ENCODE data around the gene PHC3.

- TF ChIP-seq POLR2A (IDR thresholded peaks at IDR 0.05; ENCODE audit: low read length), result no peak
- no peak for TF ChIP-seq GATA1 (IDR thresholded peaks at IDR 0.05; ENCODE audit: low read depth, low read length)
Observed at GRCh38 chr3:170102431-170102830, 79.1 kb downstream of the PHC3 start.

All from erythroblast (primary cell).